HL-60/S4 treated with phorbol 12-myristate 13-acetate at 8.2 ng/mL for 4 days and 3 days (cell line): ENCODE results near the gene ATAD2B.
"Not testable (repeated sequence)": the region's sequence is repeated elsewhere in the genome, so short reads cannot be mapped to it uniquely, and the experiment has no call there.

ENCODE experiments used
- in situ Hi-C: fragments of 300-500 bp; cut with MboI; formaldehyde crosslinking; loops from 2 replicates; pipeline ENCODE4 v1.15.0; 2022; ENCODE audit warnings: low sequenced_read_pairs

Gene ATAD2B

DNA sequence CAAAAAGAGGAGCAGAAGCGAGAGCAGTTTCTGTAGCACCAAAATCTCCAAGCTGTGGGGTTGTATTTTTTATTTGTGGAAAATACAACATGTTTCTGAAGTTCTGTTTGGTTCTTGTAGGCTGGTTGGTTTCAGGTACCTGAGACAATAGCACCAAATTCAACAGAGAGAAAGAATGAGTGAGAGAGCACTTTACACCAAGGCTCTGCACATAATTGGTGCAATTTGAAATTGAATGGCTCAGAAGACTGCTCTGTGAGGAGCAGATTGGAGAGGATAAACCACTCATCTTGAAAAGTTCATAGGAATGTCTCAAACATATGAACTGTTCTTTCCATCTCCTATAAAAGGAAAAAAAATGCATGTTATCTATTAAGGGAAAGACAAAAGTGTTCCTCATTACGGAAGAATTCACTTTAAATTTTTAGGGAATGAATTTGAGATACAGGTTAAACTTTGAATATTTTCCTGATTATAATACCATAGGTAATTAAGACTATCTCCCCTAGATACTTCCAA is 175.1 kb downstream of the ATAD2B start:
- in situ Hi-C loops = no loop called here

GRCh38 chr2:23746141-23746863 is 180.6 kb downstream of the ATAD2B start:
- in situ Hi-C loops = no loop called here

- in situ Hi-C loops = no loop called here
These were observed 181.2 kb downstream of the ATAD2B start for GRCh38 chr2:23745726-23746105.

GRCh38 chr2:23745068-23745725 is 181.7 kb downstream of the ATAD2B start:
- in situ Hi-C loops = no loop called here

DNA sequence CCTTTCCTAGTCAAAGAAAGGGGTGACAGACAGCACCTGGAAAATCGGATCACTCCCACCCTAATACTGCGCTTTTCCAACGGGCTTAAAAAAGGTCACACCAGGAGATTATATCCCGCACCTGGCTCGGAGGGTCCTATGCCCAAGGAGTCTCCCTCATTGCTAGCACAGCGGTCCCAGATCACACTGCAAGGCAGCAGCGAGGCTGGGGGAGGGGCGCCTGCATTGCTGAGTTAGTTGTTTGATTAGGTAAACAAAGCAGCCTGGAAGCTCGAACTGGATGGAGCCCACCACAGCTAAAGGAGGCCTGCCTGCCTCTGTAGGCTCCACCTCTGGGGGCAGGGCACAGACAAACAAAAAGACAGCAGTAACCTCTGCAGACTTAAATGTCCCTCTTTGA is 190.1 kb downstream of the ATAD2B start:
- in situ Hi-C loops = not testable (repeated sequence)

DNA sequence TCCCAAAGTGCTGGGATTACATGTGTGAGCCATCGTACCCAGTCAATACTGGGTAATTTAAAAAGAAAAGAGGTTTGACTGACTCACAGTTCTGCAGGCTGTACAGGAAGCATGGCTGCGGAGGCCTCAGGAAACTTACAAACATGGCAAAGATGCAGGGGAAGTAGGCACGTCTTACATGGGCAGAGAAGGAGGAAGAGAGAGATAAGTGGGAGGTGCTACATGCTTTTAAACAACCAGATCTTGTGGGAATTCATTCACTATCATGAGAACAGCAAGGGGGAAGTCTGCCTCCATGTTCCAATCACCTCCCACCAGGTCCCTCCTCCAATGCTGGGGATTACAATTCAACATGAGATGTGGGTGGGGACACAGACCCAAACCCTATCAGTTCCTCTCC is 192.5 kb downstream of the ATAD2B start:
- in situ Hi-C loops = no loop called here

GRCh38 chr2:23723029-23723428 is 203.9 kb downstream of the ATAD2B start:
- in situ Hi-C loops = not testable (repeated sequence)

- in situ Hi-C loops = no loop called here
These were observed 204.7 kb downstream of the ATAD2B start for GRCh38 chr2:23722255-23722654.

- in situ Hi-C loops = no loop called here
These were observed 205.5 kb downstream of the ATAD2B start for GRCh38 chr2:23721454-23721826.

DNA sequence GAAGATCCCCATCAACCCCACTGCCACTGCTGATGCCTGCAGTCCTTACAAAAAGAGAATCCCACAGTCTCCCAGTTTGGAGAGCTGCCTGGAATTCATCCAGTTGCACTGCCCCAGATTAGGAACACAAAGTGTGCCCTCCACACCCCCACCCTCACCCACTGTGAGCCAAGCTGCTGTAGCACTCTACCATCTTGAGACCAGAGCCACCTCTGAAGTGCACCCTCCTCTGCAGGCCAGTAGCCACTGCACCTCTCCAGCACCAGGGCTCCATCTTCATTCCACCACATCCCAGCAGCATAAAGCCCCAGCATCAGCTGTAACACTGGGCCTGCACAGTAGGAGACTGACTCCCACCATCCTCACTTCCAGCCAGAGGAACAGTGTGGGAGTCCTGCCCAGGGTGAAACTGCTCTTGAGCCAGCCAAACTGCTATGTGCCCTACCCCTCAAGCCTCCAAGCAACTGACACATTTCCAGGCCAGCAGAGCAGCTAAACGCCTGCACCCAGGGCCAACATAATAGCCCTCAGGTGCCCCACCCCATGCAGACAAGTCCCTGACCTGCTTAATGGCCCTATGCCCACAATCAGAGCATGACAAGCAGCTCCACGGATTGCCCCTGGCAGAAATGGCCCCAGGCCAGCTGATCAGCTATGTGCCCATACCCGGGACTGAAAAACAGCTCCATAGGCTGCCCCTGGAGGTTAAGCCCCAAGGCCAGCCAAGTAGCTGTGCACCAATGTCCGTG is 206.0 kb downstream of the ATAD2B start:
- in situ Hi-C loops = no loop called here

GRCh38 chr2:23719716-23720115 is 207.2 kb downstream of the ATAD2B start:
- in situ Hi-C loops = no loop called here

DNA sequence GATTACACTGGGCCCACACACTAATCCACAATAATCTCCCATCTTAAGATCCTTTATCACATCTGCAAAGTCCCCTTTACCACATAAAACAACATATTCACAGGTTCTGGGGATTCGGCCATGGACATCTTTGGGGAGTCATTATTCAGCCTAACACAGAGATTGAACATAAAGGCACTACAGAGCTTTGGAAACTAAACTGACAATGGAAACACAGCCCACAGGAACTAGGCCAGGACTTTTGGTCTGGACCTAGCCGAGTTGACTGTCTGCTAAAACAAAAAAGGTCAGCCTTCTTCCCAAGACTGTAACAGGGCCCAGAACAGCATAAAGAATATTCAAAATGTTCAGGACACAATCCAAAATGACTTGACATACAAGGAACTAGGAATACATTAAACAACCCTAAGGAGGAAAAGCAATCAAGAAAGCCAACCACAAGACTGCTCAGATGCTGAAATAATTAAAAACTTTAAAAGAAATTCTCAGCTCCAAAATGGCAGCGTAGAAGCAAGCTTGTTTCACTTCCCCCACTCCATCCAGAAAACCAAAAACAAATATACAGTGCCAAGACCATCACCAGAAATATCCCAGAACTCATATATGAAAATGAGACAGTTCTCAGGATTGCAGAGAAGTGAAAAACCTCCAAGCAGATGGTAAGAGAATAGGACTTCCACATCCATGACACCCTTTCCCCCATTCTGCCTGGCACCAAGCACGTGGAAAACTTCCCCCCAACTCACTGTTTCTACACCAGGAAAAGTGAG is 207.8 kb downstream of the ATAD2B start:
- in situ Hi-C loops = no loop called here

- in situ Hi-C loops = no loop called here
These were observed 213.6 kb downstream of the ATAD2B start for GRCh38 chr2:23713351-23713750.

DNA sequence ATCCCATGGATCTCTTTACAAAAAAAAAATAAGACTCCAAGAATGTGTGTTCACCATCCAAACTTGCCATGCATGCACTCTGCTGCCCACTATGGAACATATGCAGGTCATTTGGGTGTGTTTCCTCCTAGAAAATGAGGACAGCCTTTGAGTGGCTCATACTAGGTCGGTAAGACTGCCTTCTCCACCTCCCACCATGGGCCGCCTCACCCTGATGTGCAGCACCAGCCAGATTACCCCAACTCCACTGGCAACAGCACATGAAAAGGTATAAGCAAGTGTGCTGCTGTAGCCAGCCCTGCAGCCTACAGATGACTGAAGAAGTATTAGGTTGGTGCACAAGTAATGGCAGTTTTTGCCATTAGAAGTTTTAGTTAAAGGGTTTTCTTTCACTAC is 214.2 kb downstream of the ATAD2B start:
- in situ Hi-C loops = no loop called here

DNA sequence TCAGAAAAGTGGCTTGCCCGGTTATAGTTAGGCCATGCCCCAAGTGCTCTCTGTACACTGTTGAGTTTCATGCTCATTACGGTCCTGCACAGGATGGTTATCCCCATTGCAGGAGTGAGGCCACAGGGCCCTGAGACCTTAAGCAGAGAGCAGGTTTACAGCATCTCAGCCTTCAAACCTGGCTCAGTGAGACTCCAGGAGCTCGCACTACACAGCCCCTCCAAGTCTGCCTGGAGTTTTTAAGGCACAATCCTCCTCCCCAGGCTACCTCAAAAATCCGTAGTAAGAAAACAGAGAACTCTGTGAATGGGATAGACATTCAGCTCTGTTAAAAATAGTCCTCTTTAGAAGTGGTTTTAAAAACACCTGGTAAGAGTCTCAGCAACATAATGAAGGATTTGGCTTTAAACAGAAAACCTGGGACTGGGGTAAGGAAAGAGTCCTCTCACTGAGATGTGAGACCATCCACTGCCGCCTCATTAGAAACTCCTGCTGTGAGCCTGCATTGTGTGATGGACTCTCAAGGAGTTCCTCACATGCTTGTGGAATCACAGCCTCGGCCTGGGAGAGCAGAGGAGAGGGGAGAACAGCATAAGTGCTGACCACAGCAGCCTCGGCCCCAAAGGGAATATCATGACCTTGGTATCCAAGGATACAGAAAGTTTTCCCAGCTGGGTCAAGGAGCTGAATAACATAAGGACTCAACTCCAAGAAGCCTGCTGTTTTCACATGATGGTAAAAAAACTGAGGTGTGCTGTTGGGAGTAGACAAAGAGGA is 214.8 kb downstream of the ATAD2B start:
- in situ Hi-C loops = no loop called here

DNA sequence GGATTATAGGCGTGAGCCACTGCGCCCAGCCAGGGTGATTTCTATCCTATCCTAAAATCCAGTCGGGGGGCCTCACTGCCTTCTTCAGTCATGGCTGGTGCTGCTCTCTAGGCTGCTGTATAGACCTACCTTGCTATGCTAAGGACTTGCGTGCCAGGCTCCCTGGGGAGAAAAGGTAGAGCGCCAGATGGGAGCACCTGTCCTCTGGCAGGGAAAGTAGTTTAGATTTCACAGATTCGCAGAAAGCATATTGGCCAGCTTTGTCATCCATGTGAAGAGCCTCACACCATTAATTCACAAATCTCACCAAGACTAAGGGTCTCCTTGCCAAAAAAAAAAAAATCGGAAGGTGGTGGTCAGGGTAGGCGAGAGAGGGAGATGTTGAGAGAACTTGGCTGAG is 217.6 kb downstream of the ATAD2B start:
- in situ Hi-C loops = no loop called here

DNA sequence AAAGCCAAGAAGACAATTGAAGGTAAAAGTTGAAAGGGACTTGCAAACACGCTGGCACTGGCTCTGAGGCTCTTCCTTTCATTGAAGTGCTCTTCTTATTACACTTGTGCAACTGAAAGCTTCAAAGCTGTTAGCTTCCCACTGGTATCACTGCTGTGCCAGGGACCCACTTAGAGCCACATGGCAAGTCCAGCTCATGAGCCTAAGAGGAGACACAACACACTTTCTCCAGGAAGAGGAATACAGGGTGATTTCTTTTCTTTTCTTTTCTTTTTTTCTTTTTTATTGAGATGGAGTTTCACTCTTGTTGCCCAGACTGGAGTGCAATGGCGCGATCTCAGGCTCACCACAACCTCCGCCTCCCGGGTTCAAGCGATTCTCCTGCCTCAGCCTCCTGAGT is 218.2 kb downstream of the ATAD2B start:
- in situ Hi-C loops = no loop called here

DNA sequence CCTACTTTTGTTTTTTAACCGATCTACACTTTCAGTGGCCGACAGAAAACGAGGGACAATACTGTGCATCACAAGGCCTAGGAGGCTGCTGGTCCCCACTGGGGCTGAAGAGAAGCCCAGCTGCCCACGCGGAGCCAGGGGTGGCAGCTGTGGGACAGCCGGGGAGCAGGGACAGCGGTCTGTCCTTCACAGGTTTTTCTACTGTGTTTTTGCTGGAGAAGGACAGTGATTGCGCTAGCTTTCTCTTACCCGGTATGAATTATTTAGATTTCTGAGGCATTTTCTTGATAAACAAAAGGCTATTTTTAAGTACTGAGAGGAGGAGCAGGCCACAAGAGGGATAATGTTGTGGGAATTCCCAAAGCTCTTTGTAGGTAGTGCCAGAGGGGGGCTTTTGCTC is 219.8 kb downstream of the ATAD2B start:
- in situ Hi-C loops = no loop called here

DNA sequence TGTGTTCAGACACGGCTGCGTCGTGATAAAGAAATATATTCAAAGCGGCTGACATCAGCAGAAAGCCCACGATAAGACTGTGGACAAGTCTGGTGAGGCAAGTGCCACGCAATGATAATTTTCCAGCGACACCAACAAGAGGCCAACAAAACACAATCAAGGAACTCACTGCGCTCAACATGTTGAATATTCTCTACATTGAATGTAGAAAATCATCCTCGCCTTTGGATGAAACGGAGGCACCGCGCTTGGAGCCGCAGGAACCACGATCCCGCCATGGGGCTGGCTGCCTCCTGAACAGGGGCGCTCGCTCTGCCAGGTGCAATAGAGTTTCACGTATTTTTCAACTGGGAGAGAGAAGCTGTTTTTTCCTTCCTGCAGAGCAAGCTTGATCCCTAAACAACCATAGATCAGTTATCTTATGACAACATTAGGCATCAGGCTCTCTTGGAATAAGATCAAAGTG is 220.3 kb downstream of the ATAD2B start:
- in situ Hi-C loops = no loop called here
